Measurements from ENCODE around the gene SPOUT1.
"Not testable (repeated sequence)": the region's sequence is repeated elsewhere in the genome, so short reads cannot be mapped to it uniquely, and the experiment has no call there.

SPOUT1 gene

DNA sequence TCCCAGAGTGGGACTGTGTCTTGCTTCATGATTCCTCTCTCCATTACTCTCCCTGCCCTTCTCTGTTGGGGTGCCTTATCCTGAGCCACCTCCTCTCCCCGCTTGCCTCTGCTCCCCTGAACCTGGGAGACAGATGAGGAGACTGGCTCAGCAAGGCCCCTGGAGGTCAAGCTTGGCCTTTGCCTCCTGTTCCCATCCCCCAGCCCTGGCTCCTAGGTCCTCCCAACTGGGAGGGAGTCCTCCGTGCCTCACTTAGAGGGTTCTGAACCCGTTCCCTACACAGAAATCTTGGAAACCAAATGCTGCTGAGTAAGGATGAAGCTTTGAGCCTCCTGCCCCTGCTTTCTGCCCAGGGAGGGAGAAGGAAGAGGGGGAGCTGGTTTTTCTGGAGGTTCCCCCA, 21.1 kb downstream of the SPOUT1 start:
- no peak for DNase-seq

DNA sequence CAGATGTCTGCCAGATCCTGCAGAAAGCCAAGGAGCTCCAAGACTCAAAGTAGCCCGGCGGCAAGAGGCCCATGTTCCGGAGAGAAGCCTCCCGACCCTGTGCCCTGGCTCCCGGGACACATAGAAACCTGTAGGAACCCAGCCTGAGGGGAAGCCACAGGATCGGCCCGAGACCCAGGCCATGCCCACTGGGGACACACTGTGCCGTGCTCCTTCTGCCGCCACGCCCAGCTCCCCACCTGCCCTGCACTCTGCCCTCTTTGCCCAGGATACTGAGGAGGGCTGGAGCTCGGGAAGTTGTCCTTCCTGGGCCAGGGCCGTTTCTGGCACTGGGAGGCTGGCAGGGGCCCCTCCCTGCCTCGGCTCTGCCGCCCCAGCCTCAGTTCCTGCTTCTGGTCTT, 21.8 kb downstream of the SPOUT1 start:
- DNase-seq, result no peak

DNA sequence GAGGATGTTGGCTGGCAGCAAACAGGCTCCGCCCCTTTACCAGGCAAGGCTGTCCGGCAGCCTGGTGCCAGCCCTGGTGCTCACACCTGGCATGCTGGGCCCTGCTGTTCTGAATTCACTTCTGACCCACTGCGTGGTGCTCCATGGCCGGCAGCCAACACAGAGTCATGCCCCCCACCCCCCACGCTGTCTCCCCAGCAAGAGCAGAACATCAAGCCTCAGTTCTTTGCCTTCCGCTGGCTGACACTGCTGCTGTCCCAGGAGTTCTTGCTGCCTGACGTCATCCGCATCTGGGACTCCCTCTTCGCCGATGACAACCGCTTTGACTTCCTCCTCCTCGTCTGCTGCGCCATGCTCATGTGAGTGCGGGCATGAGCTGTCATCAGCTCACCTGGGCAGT, 23.9 kb downstream of the SPOUT1 start:
- DNase-seq, result no peak

DNA sequence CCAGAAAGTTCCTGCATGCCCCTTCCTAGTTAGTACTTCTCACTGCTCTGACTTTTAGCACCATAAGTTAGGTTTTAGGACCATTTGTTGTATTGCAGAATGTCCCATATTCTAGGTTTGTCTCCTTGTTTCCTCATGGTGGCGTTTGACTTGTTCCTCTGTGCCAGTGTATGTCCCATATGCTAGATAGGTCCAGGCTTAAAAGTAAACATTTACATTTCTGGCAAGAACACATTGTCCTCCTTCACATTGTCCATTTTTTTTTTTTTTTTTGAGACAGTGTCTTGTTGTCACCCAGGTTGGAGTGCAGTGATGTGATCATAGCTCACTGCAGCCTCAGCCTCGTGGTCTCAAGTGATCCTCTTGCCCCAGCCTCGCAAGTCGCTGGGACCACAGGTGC, 27.1 kb downstream of the SPOUT1 start:
- no peak for DNase-seq

DNA sequence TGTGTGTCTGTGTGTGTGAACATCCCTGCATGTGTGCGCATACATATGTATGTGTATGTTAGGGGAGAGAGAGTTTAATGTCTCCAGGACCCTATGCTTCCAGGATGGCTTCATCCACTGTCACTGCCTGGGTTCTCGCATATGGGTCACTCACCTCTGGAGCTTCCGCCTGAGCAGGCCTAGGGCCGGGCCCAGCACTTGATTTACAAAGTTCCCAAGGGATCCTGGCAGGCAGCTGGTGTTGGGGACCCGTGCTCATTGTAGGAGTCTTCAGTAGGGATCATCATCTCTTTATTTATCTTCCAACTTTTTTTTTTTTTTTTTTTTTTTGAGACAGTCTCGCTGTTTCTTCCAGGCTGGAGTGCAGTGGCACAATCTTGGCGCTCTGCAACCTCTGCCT, 29.5 kb downstream of the SPOUT1 start:
- DNase-seq, result no peak

DNA sequence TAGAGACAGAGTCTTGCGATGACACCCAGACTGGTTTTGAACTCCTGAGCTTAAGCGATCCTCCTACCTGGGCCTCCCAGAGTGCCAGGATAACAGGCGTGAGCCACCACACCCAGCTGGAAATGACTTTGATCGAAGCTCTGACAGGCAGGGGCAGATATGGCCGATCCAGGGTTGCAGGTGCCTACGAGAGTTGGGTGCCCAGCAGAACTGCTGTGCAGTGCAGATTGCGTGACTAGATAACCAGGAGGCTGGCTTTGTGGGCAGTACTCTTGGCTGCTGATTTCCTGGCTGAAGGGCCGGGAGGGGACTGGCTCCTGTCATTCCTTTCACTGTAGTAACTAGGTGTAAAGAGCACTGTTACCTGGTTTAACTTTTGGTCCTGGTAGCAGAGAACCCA, 30.7 kb downstream of the SPOUT1 start:
- no peak for DNase-seq

DNA sequence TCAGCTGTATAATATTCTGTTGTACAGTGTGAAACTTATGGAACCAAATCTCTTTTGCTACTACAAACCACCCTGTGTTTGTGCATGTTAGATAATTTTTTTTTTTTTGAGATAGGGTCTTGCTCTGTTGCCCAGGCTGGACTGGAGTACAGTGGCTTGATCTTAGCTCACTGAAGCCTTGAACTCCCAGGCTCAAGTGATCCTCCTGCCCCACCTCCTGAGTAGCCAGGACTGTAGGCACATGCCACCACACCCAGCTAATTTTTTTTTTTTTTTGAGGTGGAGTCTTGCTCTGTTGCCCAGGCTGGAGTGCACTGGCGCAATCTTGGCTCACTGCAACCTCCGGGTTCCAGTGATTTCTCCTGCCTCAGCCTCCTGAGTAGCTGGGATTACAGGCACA, 34.6 kb downstream of the SPOUT1 start:
- DNase-seq, result not testable (repeated sequence)

DNA sequence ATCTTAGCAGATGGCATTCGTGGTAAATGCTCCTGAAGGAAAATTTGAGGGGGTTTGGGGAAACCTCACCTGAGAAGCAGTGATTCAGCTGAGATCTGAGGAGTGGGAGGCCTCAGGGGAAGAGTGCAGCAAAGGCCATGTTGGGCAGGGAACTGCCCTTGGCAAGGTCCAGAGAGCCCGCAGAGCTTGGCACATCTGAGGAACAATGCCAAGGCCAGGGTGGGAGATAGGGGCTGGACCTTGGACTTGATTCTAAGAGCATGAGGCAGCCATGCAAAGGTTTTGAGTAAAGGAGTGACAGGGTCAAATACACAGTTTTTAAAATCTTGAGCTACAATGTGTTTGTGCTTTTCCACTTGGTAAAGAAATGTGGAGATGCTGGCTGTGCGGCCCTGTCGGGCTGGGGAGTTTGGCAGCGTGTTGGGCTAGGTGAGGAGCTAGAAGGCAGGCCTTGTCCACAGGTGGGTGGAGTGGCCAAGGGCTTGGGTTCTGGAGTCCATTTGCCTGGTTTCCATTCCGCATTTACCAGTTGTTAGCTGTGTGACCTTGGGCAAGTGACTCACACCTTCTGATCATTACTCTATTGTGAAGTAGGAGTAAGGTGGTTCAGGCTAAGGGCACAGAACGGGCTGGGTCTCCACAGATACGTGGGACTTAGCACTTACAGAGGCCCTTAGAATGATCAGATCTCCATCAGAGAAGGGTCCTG, 36.5 kb downstream of the SPOUT1 start:
- DNase-seq, result no peak

DNA sequence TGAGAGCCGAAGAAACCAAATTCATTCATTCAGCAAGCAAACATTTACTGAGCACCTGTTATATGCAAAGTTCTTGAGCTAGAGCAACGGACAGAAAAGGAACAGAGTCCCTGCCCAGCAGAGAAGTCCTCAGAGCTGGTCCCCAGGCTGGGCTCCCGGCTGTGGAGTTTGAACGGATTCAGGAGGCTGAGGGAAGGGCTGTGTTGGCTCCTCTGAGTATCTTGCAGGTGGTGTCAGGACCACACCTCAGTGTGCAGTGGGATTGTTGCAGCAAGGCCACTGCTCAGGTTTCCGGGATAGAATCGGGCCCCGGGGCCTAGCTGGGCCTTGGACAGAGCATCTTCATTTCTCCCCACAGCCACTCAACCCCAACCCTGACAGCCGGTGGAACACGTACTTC, 37.5 kb downstream of the SPOUT1 start:
- DNase-seq, result no peak

DNA sequence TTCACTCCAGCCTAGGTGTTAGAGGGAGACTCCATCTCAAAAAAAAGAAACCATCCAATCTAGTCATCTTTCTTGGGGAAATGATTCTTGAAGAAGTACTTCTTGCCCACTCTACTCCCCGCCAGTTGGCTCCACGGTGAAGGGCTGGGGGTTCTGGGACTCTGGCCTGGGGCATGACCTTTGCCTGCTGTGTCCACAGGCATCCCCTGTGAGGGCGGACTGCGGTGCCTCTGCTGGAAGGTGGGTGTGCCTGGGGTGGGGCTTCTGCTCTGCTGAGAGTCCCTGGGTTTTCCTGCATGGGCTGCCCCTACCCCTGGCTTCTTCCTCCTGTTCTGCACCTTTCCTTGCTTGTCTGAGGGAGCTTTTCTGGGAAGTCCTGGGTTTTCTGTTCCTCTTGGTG, 39.1 kb downstream of the SPOUT1 start:
- no peak for DNase-seq

DNA sequence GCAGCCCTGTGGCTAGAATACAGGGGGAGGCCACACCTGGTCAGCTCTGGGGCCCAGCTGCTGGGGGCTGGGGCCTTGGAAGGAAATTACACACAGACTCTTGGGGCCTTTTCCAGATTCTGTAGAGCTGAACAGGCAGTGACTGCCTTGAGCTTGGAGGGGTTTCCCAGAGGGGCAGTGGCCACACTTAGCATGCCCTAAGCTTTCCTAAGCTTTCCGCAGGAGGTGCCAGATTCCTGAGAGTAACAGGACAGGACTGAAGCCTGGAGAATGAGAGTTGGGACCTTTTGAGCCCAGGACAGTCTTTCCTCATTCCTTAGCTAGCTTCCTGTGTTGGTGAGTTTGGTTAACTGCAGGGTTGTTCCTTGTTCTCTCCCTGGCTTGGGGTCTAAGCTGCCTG, 41.1 kb downstream of the SPOUT1 start:
- DNase-seq, result no peak

DNA sequence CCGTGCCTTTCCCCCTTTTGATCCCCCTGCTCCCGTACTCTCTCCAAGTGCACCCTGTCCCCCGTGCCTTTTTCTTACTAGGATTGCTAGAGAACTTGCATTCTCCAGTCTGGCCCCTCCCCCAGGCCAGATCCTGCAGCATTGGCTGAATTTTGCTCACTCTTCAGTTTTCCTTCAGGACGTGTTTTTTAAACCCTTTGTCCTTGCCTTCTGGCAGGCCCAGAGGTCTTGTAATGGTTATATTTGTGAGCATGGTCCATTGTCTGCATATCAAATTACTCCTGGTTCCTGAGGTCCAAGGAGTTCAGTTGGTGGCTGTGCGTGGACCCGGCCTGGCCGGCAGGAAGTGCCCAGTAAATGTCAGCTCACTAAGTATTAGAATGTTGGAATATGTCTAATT, 41.9 kb downstream of the SPOUT1 start:
- DNase-seq, result no peak

DNA sequence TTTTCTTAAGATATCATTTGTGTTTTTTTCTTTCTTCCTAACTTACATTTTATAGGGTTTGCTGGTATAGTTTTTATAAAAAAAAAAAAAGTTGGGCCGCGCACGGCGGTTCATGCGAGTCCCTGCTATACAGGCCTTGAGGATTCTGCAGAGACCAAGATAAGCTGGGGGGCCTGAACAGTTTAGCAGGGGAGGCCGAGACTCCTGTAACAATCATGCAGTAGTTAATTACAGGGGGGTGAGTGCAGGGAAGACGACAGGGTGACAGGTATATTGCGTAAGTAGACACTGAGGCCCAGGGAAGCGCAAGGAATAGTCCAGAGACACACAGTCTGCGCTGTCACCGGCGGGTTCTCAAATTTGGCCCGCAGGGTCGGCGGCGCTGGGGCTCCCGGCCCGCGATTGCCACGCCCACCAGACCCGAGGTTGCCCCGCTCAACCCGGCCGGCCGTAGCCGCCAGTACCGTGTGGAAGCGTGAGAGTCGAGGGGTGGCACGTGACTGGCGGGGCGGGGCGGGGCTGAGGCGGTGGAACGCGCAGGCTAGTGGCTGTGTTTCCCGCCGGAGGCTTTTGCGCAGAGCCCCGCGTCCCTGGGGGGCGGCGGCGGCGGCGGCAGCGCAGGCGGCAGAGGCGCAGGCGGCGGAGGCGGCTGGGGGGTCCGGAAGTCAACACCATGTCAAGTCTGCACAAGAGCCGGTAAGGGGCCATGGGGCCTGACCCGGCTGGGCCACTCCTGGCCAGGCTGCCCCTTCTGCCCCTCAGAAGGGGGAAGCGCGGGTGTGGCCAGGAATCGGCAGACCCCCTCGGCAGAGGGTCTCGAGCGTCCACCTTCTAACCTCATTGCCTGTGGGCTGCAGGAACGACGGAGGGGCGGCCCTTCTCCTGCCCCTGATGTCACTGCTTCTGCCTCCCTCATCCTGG, 42.7 kb downstream of the SPOUT1 start, which contains the start of gene TBC1D13:
TBC1D13 (plus strand) TSS at position 573 of the 921 bp plus-strand sequence; CDS start at position 674, 101 bp downstream.
- peak; percentile 73 for DNase-seq

DNA sequence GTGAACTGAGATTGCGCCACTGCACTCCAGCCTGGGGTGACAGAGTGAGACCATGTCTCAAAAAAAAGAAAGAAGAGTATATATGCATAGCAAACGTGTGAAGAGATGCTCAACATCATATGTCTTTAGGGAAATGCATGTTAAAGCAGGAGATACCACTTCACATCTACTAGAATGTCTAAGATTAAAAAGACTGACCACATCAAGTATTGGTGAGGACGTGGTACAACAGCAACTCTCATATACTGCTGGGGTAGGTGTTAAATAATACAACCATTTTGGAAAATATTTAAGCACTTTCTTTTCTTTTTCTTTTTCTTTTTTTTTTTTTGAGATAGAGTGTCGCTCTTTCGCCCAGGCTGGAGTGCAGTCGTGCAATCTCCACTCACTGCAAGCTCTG, 44.2 kb downstream of the SPOUT1 start:
- DNase-seq, result no peak

DNA sequence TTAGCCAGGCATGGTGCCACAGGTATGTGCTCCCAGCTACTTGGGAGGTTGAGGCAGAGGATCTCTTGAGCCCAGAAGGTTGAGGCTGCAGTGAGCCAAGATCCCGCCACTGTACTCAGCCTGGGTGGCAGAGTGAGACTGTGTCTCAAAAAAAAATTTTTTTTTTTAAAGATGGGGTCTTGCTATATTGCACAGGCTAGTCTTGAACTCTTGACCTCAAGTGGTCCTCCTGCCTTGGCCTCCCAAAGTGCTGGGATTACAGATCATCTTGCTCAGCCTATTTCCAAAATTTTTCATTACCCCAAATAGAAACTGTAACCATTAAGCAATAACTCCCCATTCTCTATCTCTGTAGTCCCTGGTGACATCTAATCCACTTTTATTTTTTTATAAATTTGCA, 46.9 kb downstream of the SPOUT1 start:
- no peak for DNase-seq

DNA sequence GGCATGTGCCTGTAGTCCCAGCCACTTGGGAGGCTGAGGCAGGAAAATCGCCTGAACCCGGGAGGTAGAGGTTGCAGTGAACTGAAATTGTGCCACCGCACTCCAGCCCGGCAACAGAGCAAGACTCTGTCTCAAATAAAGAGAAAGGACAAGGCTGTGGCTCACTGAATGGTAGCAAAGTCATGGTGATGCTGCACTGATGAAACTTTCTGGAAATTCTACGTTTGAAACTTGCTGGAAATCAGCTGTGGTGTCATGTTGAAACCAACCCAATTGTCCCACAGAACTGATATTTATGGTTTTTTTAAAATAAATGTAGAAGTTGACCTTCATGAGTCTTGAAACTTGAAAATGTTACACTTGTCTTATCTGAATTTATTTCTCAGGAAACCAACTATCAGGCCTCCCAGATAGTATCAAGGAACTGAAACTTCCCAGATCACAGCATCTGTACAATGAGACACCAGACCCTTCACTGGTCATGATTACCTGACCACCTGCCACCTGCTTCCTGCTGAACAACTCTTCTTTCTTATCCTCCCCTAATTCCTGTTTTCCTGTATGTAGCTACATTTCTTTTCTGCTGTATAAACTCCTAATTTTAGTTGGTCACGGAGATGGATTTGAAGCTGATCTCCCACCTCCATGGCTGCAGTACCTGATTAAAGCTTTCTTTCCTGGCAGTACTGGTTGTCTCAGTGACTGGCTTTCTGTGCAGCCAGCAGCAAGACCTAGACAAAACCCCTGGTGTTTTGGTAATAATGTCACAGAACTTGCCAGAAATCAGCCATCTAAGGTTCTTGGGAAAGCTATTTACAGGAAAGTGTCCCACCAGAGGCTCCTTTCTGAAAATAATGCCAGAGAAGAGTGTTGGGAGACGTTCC, 48.2 kb downstream of the SPOUT1 start:
- DNase-seq, result no peak

DNA sequence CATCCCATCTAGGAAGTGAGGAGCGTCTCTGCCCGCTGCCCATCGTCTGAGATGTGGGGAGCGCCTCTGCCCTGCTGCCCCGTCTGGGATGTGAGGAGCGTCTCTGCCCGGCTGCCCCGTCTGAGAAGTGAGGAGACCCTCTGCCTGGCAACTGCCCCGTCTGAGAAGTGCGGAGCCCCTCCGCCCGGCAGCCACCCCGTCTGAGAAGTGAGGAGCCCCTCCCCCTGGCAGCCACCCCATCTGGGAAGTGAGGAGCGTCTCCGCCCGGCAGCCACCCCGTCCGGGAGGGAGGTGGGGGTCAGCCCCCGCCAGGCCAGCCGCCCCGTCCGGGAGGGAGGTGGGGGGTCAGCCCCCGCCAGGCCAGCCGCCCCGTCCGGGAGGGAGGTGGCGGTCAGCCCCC, 49.5 kb downstream of the SPOUT1 start:
- DNase-seq, result not testable (repeated sequence)

DNA sequence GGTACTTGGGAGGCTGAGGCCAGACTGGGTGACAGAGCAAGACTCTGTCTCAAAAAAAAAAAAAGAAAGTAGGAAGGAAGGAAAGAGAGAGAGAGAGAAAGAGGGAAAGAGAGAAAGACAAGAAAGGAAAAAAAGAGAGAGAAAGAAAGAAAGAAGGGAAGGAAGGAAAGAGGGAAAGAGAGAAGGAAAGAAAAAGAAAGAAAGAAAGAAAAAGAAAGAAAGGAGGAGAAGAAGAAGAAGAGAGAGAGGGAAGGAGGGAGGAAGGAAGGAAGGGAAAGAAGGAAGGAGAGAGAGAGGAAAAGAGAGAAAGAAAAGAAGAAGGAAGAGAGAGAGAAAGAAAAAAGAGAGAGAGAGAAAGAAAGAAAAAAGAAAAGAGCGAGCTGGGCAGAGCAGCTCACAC, 54.8 kb downstream of the SPOUT1 start:
- no peak for DNase-seq

DNA sequence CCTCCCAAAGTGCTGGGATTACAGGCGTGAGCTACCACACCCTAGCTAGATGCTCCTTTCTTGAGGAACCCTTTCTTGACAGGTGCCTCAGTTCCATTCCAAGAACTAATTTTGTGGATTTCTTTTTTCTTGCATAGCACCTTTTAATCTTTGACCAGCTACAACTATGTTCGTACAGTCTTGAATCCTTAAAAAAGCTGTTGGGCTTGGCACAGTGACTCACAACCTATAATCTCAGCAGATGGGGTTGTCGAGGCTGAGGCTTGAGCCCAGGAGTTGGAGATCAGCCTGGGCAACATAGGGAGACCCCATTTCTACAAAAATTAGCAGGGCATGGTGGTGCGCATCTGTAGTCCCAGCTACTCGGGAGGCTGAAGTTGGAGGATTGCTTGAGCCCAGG, 56.5 kb downstream of the SPOUT1 start:
- no peak for DNase-seq

DNA sequence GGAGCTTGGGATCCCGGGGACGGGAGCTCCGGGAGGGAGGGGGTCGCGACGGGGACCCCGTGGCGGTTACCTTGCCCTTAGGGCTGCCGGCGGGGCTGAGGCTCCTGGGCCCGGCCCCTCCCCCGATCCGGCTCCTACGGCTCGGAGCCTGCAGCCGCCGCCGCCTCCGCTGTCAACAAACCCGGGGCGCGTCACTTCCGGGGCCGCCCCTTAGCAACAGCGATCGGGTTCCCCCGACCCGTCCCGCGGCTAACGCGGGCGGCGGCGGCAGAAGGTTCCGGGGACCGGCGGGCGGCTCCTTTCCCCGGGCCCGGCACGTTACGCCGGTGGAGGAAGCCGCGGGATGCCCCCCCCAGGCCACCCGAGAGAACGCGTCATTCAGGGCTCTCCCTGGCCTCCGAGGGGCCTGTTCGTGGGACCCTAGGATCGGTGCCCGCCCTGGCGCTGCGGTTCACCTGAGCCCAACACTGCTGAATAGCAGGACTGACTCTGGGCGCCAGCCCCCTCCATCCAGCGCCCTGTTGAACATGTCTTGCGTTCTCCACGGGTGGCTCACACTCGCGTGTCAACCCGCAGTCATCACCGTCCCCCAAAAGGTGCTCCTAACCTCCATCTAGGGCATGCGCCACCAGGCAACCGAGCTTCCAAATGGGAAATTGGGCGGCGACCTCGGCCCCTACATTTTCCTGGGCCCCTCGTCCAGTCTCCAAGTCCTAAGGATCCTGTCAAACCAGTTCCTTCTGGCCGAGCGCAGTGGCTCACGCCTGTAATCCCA, 57.7 kb downstream of the SPOUT1 start, which contains the start of gene ZER1:
ZER1 (minus strand) TSS at position 183 of the 775 bp plus-strand sequence. CDS start 16,362 bp downstream, outside the sequence.
- DNase-seq, result peak; percentile 73

DNA sequence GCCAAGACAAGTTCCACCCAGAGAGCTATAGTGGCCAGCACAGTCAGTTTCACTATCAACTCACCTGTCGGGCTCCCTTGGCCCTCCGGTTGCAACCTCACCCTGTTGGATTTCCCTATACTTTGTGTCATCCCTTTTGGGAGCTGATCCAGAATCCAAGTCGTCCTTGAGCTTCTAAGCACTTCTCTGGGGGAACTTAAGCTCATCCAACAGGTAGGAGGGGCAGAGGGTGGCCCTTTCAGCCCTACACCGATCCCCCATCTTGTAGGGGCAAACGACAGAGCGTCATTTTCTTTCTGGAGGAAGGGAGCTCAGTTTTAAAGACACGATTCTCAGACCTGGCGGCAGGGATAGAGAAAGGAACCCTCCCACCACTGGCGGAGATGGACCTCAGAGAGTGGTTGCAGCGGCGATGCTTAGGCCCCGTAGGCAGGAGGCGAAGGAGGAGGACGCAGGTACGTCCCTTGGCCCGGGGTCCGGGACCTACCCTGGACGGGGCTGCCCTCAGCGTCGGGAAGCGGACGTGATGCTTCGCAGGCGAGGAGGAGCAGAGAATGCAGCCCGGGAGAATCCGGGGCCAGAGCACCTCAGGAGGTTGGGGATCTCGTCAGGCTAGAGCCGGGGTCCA, 58.4 kb downstream of the SPOUT1 start:
- no peak for DNase-seq

Measured in NK-92 treated with Interleukin-12 subunit alpha and Interleukin-12 subunit beta, amount 100 ng/mL, for 24 hours (cell line).